ENCODE data around the gene GADD45GIP1.

Gene GADD45GIP1

GRCh38 chr19:12932392-12933286, 24.4 kb downstream of the GADD45GIP1 start:
- Histone ChIP-seq H3K4me3 (ENCODE audit: insufficient read depth in 1 of 2, low read depth in 1 of 2, low read length in 2 of 2) (peak overlapping the region; percentile 99), H3K4me2 (ENCODE audit: low read length, poor library complexity, severe bottlenecking) (peak overlapping the region; percentile 78), H4K91ac (ENCODE audit: low read length) (no peak overlapping the region), H2BK5ac (ENCODE audit: low read depth, low read length, poor library complexity, severe bottlenecking) (no peak overlapping the region), H3K27ac (ENCODE audit: low read length, poor library complexity, severe bottlenecking) (peak overlapping the region; percentile 27), H3K9ac (ENCODE audit: low read length) (peak overlapping the region; percentile 97), H3K9me3 (ENCODE audit: control insufficient read depth, low read length) (no peaks in the 10 kb centered on the region), H3K18ac (ENCODE audit: low read depth in 1 of 2, low read length in 2 of 2) (peak overlapping the region; percentile 99), H2BK120ac (ENCODE audit: low read depth, low read length) (no peak overlapping the region), H2AK5ac (ENCODE audit: low read length, severe bottlenecking) (no peak overlapping the region), H3K79me1 (replicated peaks; ENCODE audit: low read length, poor library complexity, severe bottlenecking) (peaks cover 23% of the 10 kb centered on the region), H3K4ac (ENCODE audit: low read depth in 1 of 2, low read length in 2 of 2) (peak overlapping the region in 1 of 2 experiments; percentile 82), H3K23ac (ENCODE audit: low read length in 2 of 2) (peak overlapping the region in 1 of 2 experiments; percentile 66), H3K27me3 (ENCODE audit: control insufficient read depth in 1 of 2, insufficient read depth in 1 of 2, low read length in 2 of 2) (no peaks in the 10 kb centered on the region), H2BK12ac (ENCODE audit: low read length in 2 of 2) (no peak overlapping the region), H4K8ac (ENCODE audit: low read length) (peak overlapping the region; percentile 35), H2AFZ (ENCODE audit: low read depth, low read length) (peak overlapping the region; percentile 51), H3K14ac (ENCODE audit: low read length in 2 of 2) (peak overlapping the region in 1 of 2 experiments; percentile 99), H2BK15ac (ENCODE audit: low read depth, poor library complexity, severe bottlenecking) (no peak overlapping the region), H3K4me1 (ENCODE audit: control insufficient read depth, insufficient read depth, low read depth, low read length) (peaks cover 17% of the 10 kb centered on the region), H3K36me3 (ENCODE audit: control insufficient read depth in 1 of 2, insufficient read depth in 2 of 2, low read depth in 1 of 2, low read length in 2 of 2) (peaks cover 28 to 29% of the 10 kb centered on the region in 2 experiments)
- 43% methylated on average over 16 of the region's 16 CpGs for WGBS
- no peak for DNase-seq

GRCh38 chr19:12930002-12930645, 26.9 kb downstream of the GADD45GIP1 start:
- no peak overlapping the region for H3K14ac ChIP-seq (ENCODE audit: low read length in 2 of 2)
- no peak for DNase-seq

GRCh38 chr19:12924621-12925310, 32.3 kb downstream of the GADD45GIP1 start:
- no peak overlapping the region for H2BK12ac ChIP-seq (ENCODE audit: low read length in 2 of 2)
- no peak overlapping the region for H3K27ac ChIP-seq (ENCODE audit: low read length, poor library complexity, severe bottlenecking)
- H3K9me3 ChIP-seq (ENCODE audit: control insufficient read depth, low read length) = no peaks in the 10 kb centered on the region
- no peak overlapping the region for H3K9ac ChIP-seq (ENCODE audit: low read length)
- no peak overlapping the region for H3K4ac ChIP-seq (ENCODE audit: low read depth in 1 of 2, low read length in 2 of 2)
- no peak overlapping the region for H2BK120ac ChIP-seq (ENCODE audit: low read depth, low read length)
- no peak overlapping the region for H3K4me2 ChIP-seq (ENCODE audit: low read length, poor library complexity, severe bottlenecking)
- no peak overlapping the region for H2BK15ac ChIP-seq (ENCODE audit: low read depth, poor library complexity, severe bottlenecking)
- H3K18ac ChIP-seq (ENCODE audit: low read depth in 1 of 2, low read length in 2 of 2) = no peak overlapping the region
- H3K4me3 ChIP-seq (ENCODE audit: insufficient read depth in 1 of 2, low read depth in 1 of 2, low read length in 2 of 2) = no peak overlapping the region
- no peak overlapping the region for H3K14ac ChIP-seq (ENCODE audit: low read length in 2 of 2)
- peak overlapping the region; percentile 17 for H4K8ac ChIP-seq (ENCODE audit: low read length)
- H4K91ac ChIP-seq (ENCODE audit: low read length) = no peak overlapping the region
- no peak for DNase-seq
- H3K4me1 ChIP-seq (ENCODE audit: control insufficient read depth, insufficient read depth, low read depth, low read length) = no peaks in the 10 kb centered on the region
- peaks cover 23% of the 10 kb centered on the region for H3K79me1 ChIP-seq (replicated peaks; ENCODE audit: low read length, poor library complexity, severe bottlenecking)
- 99% methylated on average over 29 of the region's 29 CpGs for WGBS
- H2AFZ ChIP-seq (ENCODE audit: low read depth, low read length) = no peak overlapping the region
- H3K36me3 ChIP-seq (ENCODE audit: control insufficient read depth in 1 of 2, insufficient read depth in 2 of 2, low read depth in 1 of 2, low read length in 2 of 2) = peaks cover 63 to 74% of the 10 kb centered on the region in 2 experiments
- no peak overlapping the region for H2BK5ac ChIP-seq (ENCODE audit: low read depth, low read length, poor library complexity, severe bottlenecking)
- H3K27me3 ChIP-seq (ENCODE audit: control insufficient read depth in 1 of 2, insufficient read depth in 1 of 2, low read length in 2 of 2) = no peaks in the 10 kb centered on the region
- no peak overlapping the region for H3K23ac ChIP-seq (ENCODE audit: low read length in 2 of 2)
- no peak overlapping the region for H2AK5ac ChIP-seq (ENCODE audit: low read length, severe bottlenecking)

More at GRCh38 chr19:12930002-12930645, 26.9 kb downstream of the GADD45GIP1 start:
- H3K36me3 ChIP-seq (ENCODE audit: control insufficient read depth in 1 of 2, insufficient read depth in 2 of 2, low read depth in 1 of 2, low read length in 2 of 2) = peaks cover 42 to 51% of the 10 kb centered on the region in 2 experiments
- H3K4me1 ChIP-seq (ENCODE audit: control insufficient read depth, insufficient read depth, low read depth, low read length) = peaks cover 12% of the 10 kb centered on the region
- H3K9ac ChIP-seq (ENCODE audit: low read length) = no peak overlapping the region
- no peak overlapping the region for H4K91ac ChIP-seq (ENCODE audit: low read length)
- no peak overlapping the region for H3K4me2 ChIP-seq (ENCODE audit: low read length, poor library complexity, severe bottlenecking)
- no peak overlapping the region for H3K4ac ChIP-seq (ENCODE audit: low read depth in 1 of 2, low read length in 2 of 2)
- no peak overlapping the region for H3K4me3 ChIP-seq (ENCODE audit: insufficient read depth in 1 of 2, low read depth in 1 of 2, low read length in 2 of 2)
- H3K27ac ChIP-seq (ENCODE audit: low read length, poor library complexity, severe bottlenecking) = no peak overlapping the region
- no peak overlapping the region for H3K18ac ChIP-seq (ENCODE audit: low read depth in 1 of 2, low read length in 2 of 2)
- H2BK120ac ChIP-seq (ENCODE audit: low read depth, low read length) = no peak overlapping the region
- WGBS = 97% methylated on average over 14 of the region's 19 CpGs
- H3K27me3 ChIP-seq (ENCODE audit: control insufficient read depth in 1 of 2, insufficient read depth in 1 of 2, low read length in 2 of 2) = no peaks in the 10 kb centered on the region
- H2BK15ac ChIP-seq (ENCODE audit: low read depth, poor library complexity, severe bottlenecking) = no peak overlapping the region
- no peak overlapping the region for H2BK12ac ChIP-seq (ENCODE audit: low read length in 2 of 2)
- H2AK5ac ChIP-seq (ENCODE audit: low read length, severe bottlenecking) = no peak overlapping the region
- no peak overlapping the region for H4K8ac ChIP-seq (ENCODE audit: low read length)
- H3K79me1 ChIP-seq (replicated peaks; ENCODE audit: low read length, poor library complexity, severe bottlenecking) = peaks cover 27% of the 10 kb centered on the region
- no peak overlapping the region for H2BK5ac ChIP-seq (ENCODE audit: low read depth, low read length, poor library complexity, severe bottlenecking)
- no peaks in the 10 kb centered on the region for H3K9me3 ChIP-seq (ENCODE audit: control insufficient read depth, low read length)
- no peak overlapping the region for H2AFZ ChIP-seq (ENCODE audit: low read depth, low read length)
- no peak overlapping the region for H3K23ac ChIP-seq (ENCODE audit: low read length in 2 of 2)

- Histone ChIP-seq H3K18ac (ENCODE audit: low read depth in 1 of 2, low read length in 2 of 2) (no peak overlapping the region), H3K9ac (ENCODE audit: low read length) (no peak overlapping the region), H2AFZ (ENCODE audit: low read depth, low read length) (no peak overlapping the region), H3K23ac (ENCODE audit: low read length in 2 of 2) (no peak overlapping the region), H2BK120ac (ENCODE audit: low read depth, low read length) (no peak overlapping the region), H3K9me3 (ENCODE audit: control insufficient read depth, low read length) (no peaks in the 10 kb centered on the region), H2AK5ac (ENCODE audit: low read length, severe bottlenecking) (no peak overlapping the region), H3K4me2 (ENCODE audit: low read length, poor library complexity, severe bottlenecking) (no peak overlapping the region), H3K79me1 (replicated peaks; ENCODE audit: low read length, poor library complexity, severe bottlenecking) (peaks cover 11% of the 10 kb centered on the region), H4K91ac (ENCODE audit: low read length) (no peak overlapping the region), H3K4me3 (ENCODE audit: insufficient read depth in 1 of 2, low read depth in 1 of 2, low read length in 2 of 2) (no peak overlapping the region), H2BK12ac (ENCODE audit: low read length in 2 of 2) (no peak overlapping the region), H3K27ac (ENCODE audit: low read length, poor library complexity, severe bottlenecking) (no peak overlapping the region), H3K4ac (ENCODE audit: low read depth in 1 of 2, low read length in 2 of 2) (no peak overlapping the region), H3K36me3 (ENCODE audit: control insufficient read depth in 1 of 2, insufficient read depth in 2 of 2, low read depth in 1 of 2, low read length in 2 of 2) (peaks cover 46 to 59% of the 10 kb centered on the region in 2 experiments), H3K14ac (ENCODE audit: low read length in 2 of 2) (no peak overlapping the region), H2BK5ac (ENCODE audit: low read depth, low read length, poor library complexity, severe bottlenecking) (no peak overlapping the region), H3K4me1 (ENCODE audit: control insufficient read depth, insufficient read depth, low read depth, low read length) (peaks cover 3% of the 10 kb centered on the region), H4K8ac (ENCODE audit: low read length) (no peak overlapping the region), H3K27me3 (ENCODE audit: control insufficient read depth in 1 of 2, insufficient read depth in 1 of 2, low read length in 2 of 2) (no peaks in the 10 kb centered on the region), H2BK15ac (ENCODE audit: low read depth, poor library complexity, severe bottlenecking) (no peak overlapping the region)
- DNase-seq = no peak
- WGBS = over 99% methylated on average over 4 of the region's 4 CpGs
Measured at GRCh38 chr19:12922959-12923358, 34.1 kb downstream of the GADD45GIP1 start.

All from mesenchymal stem cell (in vitro differentiated cells and primary cell).